Measurements from ENCODE around the gene TPMT.
"Not testable (repeated sequence)": the region's sequence is repeated elsewhere in the genome, so short reads cannot be mapped to it uniquely, and the experiment has no call there.

Gene TPMT

GRCh38 chr6:18177286-18177965 is 22.5 kb upstream of the TPMT start:
- Histone ChIP-seq H3K4me3 (ENCODE audit: low read length) (no peak overlapping the region), H3K27ac (ENCODE audit: low read depth, low read length) (no peak overlapping the region), H3K36me3 (ENCODE audit: control insufficient read depth, insufficient read depth, low read length) (no peaks in the 10 kb centered on the region)

GRCh38 chr6:18176198-18176597 is 21.3 kb upstream of the TPMT start:
- H3K36me3 ChIP-seq (ENCODE audit: control insufficient read depth, insufficient read depth, low read length); H3K27me3 ChIP-seq (ENCODE audit: control insufficient read depth, insufficient read depth, low read length); H3K4me1 ChIP-seq (ENCODE audit: control insufficient read depth, insufficient read depth, low read length); H3K4me3 ChIP-seq (ENCODE audit: low read length); H3K9ac ChIP-seq (ENCODE audit: low read length); H3K27ac ChIP-seq (ENCODE audit: low read depth, low read length): not testable (repeated sequence)

More at GRCh38 chr6:18177286-18177965, 22.5 kb upstream of the TPMT start:
- H3K27me3 ChIP-seq (ENCODE audit: control insufficient read depth, insufficient read depth, low read length), result no peaks in the 10 kb centered on the region
- H3K9ac ChIP-seq (ENCODE audit: low read length), result no peak overlapping the region
- H3K4me1 ChIP-seq (ENCODE audit: control insufficient read depth, insufficient read depth, low read length), result no peaks in the 10 kb centered on the region

GRCh38 chr6:18171871-18172270 is 17.0 kb upstream of the TPMT start:
- Histone ChIP-seq H3K27ac (ENCODE audit: low read depth, low read length) (no peak overlapping the region), H3K9ac (ENCODE audit: low read length) (no peak overlapping the region), H3K4me3 (ENCODE audit: low read length) (no peak overlapping the region), H3K27me3 (ENCODE audit: control insufficient read depth, insufficient read depth, low read length) (no peaks in the 10 kb centered on the region), H3K4me1 (ENCODE audit: control insufficient read depth, insufficient read depth, low read length) (no peaks in the 10 kb centered on the region), H3K36me3 (ENCODE audit: control insufficient read depth, insufficient read depth, low read length) (peaks cover 11% of the 10 kb centered on the region)

GRCh38 chr6:18168264-18168663 is 13.4 kb upstream of the TPMT start:
- Histone ChIP-seq H3K27ac (ENCODE audit: low read depth, low read length) (no peak overlapping the region), H3K27me3 (ENCODE audit: control insufficient read depth, insufficient read depth, low read length) (no peaks in the 10 kb centered on the region), H3K4me3 (ENCODE audit: low read length) (no peak overlapping the region), H3K4me1 (ENCODE audit: control insufficient read depth, insufficient read depth, low read length) (no peaks in the 10 kb centered on the region), H3K9ac (ENCODE audit: low read length) (no peak overlapping the region), H3K36me3 (ENCODE audit: control insufficient read depth, insufficient read depth, low read length) (peaks cover 13% of the 10 kb centered on the region)

- no peak overlapping the region for H3K4me3 ChIP-seq (ENCODE audit: low read length)
- H3K4me1 ChIP-seq (ENCODE audit: control insufficient read depth, insufficient read depth, low read length), result no peaks in the 10 kb centered on the region
- H3K9ac ChIP-seq (ENCODE audit: low read length), result no peak overlapping the region
- no peaks in the 10 kb centered on the region for H3K27me3 ChIP-seq (ENCODE audit: control insufficient read depth, insufficient read depth, low read length)
- no peak overlapping the region for H3K27ac ChIP-seq (ENCODE audit: low read depth, low read length)
- H3K36me3 ChIP-seq (ENCODE audit: control insufficient read depth, insufficient read depth, low read length), result peaks cover 16% of the 10 kb centered on the region
Measured at GRCh38 chr6:18166312-18167036, 11.6 kb upstream of the TPMT start.

- H3K36me3 ChIP-seq (ENCODE audit: control insufficient read depth, insufficient read depth, low read length), result peaks cover 23% of the 10 kb centered on the region
- H3K27ac ChIP-seq (ENCODE audit: low read depth, low read length), result no peak overlapping the region
Measured at GRCh38 chr6:18165751-18166150, 10.9 kb upstream of the TPMT start.

GRCh38 chr6:18162401-18162800 is 7.5 kb upstream of the TPMT start:
- no peaks in the 10 kb centered on the region for H3K4me1 ChIP-seq (ENCODE audit: control insufficient read depth, insufficient read depth, low read length)

More at GRCh38 chr6:18165751-18166150, 10.9 kb upstream of the TPMT start:
- no peak overlapping the region for H3K4me3 ChIP-seq (ENCODE audit: low read length)
- no peaks in the 10 kb centered on the region for H3K27me3 ChIP-seq (ENCODE audit: control insufficient read depth, insufficient read depth, low read length)
- no peaks in the 10 kb centered on the region for H3K4me1 ChIP-seq (ENCODE audit: control insufficient read depth, insufficient read depth, low read length)
- H3K9ac ChIP-seq (ENCODE audit: low read length), result no peak overlapping the region

GRCh38 chr6:18161431-18161830 is 6.6 kb upstream of the TPMT start:
- H3K4me3 ChIP-seq (ENCODE audit: low read length), result no peak overlapping the region
- H3K4me1 ChIP-seq (ENCODE audit: control insufficient read depth, insufficient read depth, low read length), result no peaks in the 10 kb centered on the region
- H3K27ac ChIP-seq (ENCODE audit: low read depth, low read length), result no peak overlapping the region
- peaks cover 16% of the 10 kb centered on the region for H3K36me3 ChIP-seq (ENCODE audit: control insufficient read depth, insufficient read depth, low read length)
- no peaks in the 10 kb centered on the region for H3K27me3 ChIP-seq (ENCODE audit: control insufficient read depth, insufficient read depth, low read length)
- H3K9ac ChIP-seq (ENCODE audit: low read length), result no peak overlapping the region

More at GRCh38 chr6:18162401-18162800, 7.5 kb upstream of the TPMT start:
- Histone ChIP-seq H3K36me3 (ENCODE audit: control insufficient read depth, insufficient read depth, low read length) (peaks cover 16% of the 10 kb centered on the region), H3K27me3 (ENCODE audit: control insufficient read depth, insufficient read depth, low read length) (no peaks in the 10 kb centered on the region), H3K27ac (ENCODE audit: low read depth, low read length) (no peak overlapping the region), H3K4me3 (ENCODE audit: low read length) (no peak overlapping the region), H3K9ac (ENCODE audit: low read length) (no peak overlapping the region)

GRCh38 chr6:18160911-18161310 is 6.0 kb upstream of the TPMT start:
- Histone ChIP-seq H3K27me3 (ENCODE audit: control insufficient read depth, insufficient read depth, low read length) (no peaks in the 10 kb centered on the region), H3K4me3 (ENCODE audit: low read length) (no peak overlapping the region), H3K9ac (ENCODE audit: low read length) (no peak overlapping the region), H3K4me1 (ENCODE audit: control insufficient read depth, insufficient read depth, low read length) (no peaks in the 10 kb centered on the region), H3K27ac (ENCODE audit: low read depth, low read length) (no peak overlapping the region), H3K36me3 (ENCODE audit: control insufficient read depth, insufficient read depth, low read length) (peaks cover 16% of the 10 kb centered on the region)

GRCh38 chr6:18155864-18156421 is 1.1 kb upstream of the TPMT start:
- peaks cover 2% of the 10 kb centered on the region for H3K36me3 ChIP-seq (ENCODE audit: control insufficient read depth, insufficient read depth, low read length)

GRCh38 chr6:18155150-18155863 is 430 bp upstream of the TPMT start, which contains the start of gene KDM1B:
TSS of gene KDM1B (plus strand) at chr6:18155422. CDS start at chr6:18159896, 4,474 bp downstream.
- Histone ChIP-seq H3K27ac (ENCODE audit: low read depth, low read length) (peak within 1 kb of the TSS; percentile 78), H3K9ac (ENCODE audit: low read length) (peak within 1 kb of the TSS; percentile 95), H3K4me1 (ENCODE audit: control insufficient read depth, insufficient read depth, low read length) (no peaks in the 10 kb centered on the region), H3K4me3 (ENCODE audit: low read length) (peak within 1 kb of the TSS; percentile 99), H3K27me3 (ENCODE audit: control insufficient read depth, insufficient read depth, low read length) (no peaks in the 10 kb centered on the region), H3K36me3 (ENCODE audit: control insufficient read depth, insufficient read depth, low read length) (no peaks in the 10 kb centered on the region)

More at GRCh38 chr6:18155864-18156421, 1.1 kb upstream of the TPMT start:
- H3K4me1 ChIP-seq (ENCODE audit: control insufficient read depth, insufficient read depth, low read length), result no peaks in the 10 kb centered on the region
- H3K27me3 ChIP-seq (ENCODE audit: control insufficient read depth, insufficient read depth, low read length), result no peaks in the 10 kb centered on the region
- H3K27ac ChIP-seq (ENCODE audit: low read depth, low read length), result peak overlapping the region; percentile 76
- H3K9ac ChIP-seq (ENCODE audit: low read length), result peak overlapping the region; percentile 90
- peak overlapping the region; percentile 99 for H3K4me3 ChIP-seq (ENCODE audit: low read length)

- no peaks in the 10 kb centered on the region for H3K4me1 ChIP-seq (ENCODE audit: control insufficient read depth, insufficient read depth, low read length)
- no peaks in the 10 kb centered on the region for H3K27me3 ChIP-seq (ENCODE audit: control insufficient read depth, insufficient read depth, low read length)
- no peak overlapping the region for H3K27ac ChIP-seq (ENCODE audit: low read depth, low read length)
- H3K36me3 ChIP-seq (ENCODE audit: control insufficient read depth, insufficient read depth, low read length), result no peaks in the 10 kb centered on the region
- peak overlapping the region; percentile 88 for H3K4me3 ChIP-seq (ENCODE audit: low read length)
- no peak overlapping the region for H3K9ac ChIP-seq (ENCODE audit: low read length)
Measured at GRCh38 chr6:18153311-18153703, 1.6 kb downstream of the TPMT start.
